Osteoblast (primary cell): Measurements from ENCODE around the gene LIG3. TPM values are rescaled to one million over a fixed set of nuclear protein-coding genes. Genes with fewer than 3 reads are reported as not detected.
A peak's percentile ranks its signal among the peaks of the same experiment; 100 is the strongest.
"Not testable (repeated sequence)": the region's sequence is repeated elsewhere in the genome, so short reads cannot be mapped to it uniquely, and the experiment has no call there.

Experiments
- DNase-seq: peaks from one replicate; pipeline ENCODE4 v3.0.0; 2011; ENCODE audit warnings: low spot score, mixed read lengths; ENCODE audit not compliant: insufficient read length; ENCODE audit errors: missing footprints
- H2AFZ ChIP-seq: 2 replicates; pipeline ENCODE4 v1.6.0; 2011; ENCODE audit warnings: mild to moderate bottlenecking, low read length
- H3K27ac ChIP-seq: 2 replicates; pipeline ENCODE4 v1.5.1; 2011; ENCODE audit warnings: mild to moderate bottlenecking, low read depth, low read length, moderate library complexity
- H3K27me3 ChIP-seq: 2 replicates; pipeline ENCODE4 v1.6.0; 2012; ENCODE audit warnings: mild to moderate bottlenecking, control low read depth, inconsistent platforms, low read length, moderate library complexity; ENCODE audit not compliant: insufficient read depth
- H3K36me3 ChIP-seq: 2 replicates; pipeline ENCODE4 v1.5.1; 2011; ENCODE audit warnings: mild to moderate bottlenecking, low read length, control low read depth, moderate library complexity; ENCODE audit not compliant: insufficient read depth
- H3K4me1 ChIP-seq: 2 replicates; pipeline ENCODE4 v1.5.1; 2011; ENCODE audit warnings: mild to moderate bottlenecking, low read length, control low read depth, moderate library complexity; ENCODE audit not compliant: insufficient read depth
- H3K4me2 ChIP-seq: 2 replicates; pipeline ENCODE4 v1.6.0; 2011; ENCODE audit warnings: mild to moderate bottlenecking, low read length; ENCODE audit not compliant: insufficient read depth
- H3K4me3 ChIP-seq: fragments of 200-600 bp; sonication (generic); 3 replicates; pipeline ENCODE4 v1.5.1; 2012; ENCODE audit warnings: mild to moderate bottlenecking, low read length, inconsistent platforms; ENCODE audit not compliant: insufficient read depth
- H3K79me2 ChIP-seq: 2 replicates; pipeline ENCODE4 v1.6.0; 2012; ENCODE audit warnings: mild to moderate bottlenecking, low read length, control low read depth, inconsistent platforms; ENCODE audit not compliant: insufficient read depth
- H3K9me3 ChIP-seq: 2 replicates; pipeline ENCODE4 v1.5.1; 2011; ENCODE audit warnings: low read depth, low read length, control low read depth
- H4K20me1 ChIP-seq: 2 replicates; pipeline ENCODE4 v1.6.0; 2012; ENCODE audit warnings: mild to moderate bottlenecking, low read length, control low read depth; ENCODE audit not compliant: insufficient read depth
- CTCF ChIP-seq: IDR thresholded peaks from 2 replicates; pipeline ENCODE4 v1.5.1; 2011; ENCODE audit warnings: mild to moderate bottlenecking, low read depth, low read length, moderate library complexity; ENCODE audit errors: extremely low read depth
- total RNA-seq: library from RNA; depleted of rRNA; stranded (reverse); fragments of >200 nt; gene quantifications from 2 replicates; pipeline ENCODE4 v1.2.3, GENCODE V29; 2012

The LIG3 gene
- total RNA-seq, 1 donor, result 26.1 TPM

DNA sequence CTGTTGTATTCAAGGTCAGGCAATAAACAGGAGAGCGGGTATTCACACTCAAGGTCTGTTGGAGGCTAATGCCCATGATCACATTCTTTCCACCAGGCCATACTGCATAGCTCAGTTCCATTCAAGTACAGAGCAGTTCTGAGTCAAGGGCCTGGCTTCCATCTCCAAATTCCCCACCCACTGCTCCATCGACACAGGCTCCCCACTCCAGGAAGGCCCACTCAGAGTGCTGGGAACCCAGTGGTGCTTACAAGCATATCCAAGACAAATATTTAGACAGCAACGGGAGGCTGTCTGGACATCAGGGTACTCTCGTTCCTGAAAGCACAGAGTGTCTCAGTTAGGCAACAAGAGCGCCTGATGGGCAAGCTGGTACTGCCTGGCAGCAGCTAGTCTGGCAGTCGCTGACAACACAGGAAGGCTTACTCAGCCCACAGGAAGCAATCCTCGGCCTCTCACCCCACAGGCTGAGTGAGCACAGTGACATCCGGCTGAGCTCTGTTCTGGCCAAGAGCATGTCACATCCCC is 42.3 kb downstream of the LIG3 start:
- H3K4me2 ChIP-seq, result peak overlapping the region; percentile 60
- peak overlapping the region; percentile 92 for H3K27ac ChIP-seq
- peaks cover 18% of the 10 kb centered on the region for H3K4me1 ChIP-seq
- H4K20me1 ChIP-seq, result no peaks in the 10 kb centered on the region
- peak; percentile 51 for TF ChIP-seq CTCF
- H3K4me3 ChIP-seq, result peak overlapping the region; percentile 16
- DNase-seq, result peak; percentile 95
- no peaks in the 10 kb centered on the region for H3K9me3 ChIP-seq
- H3K27me3 ChIP-seq, result no peaks in the 10 kb centered on the region
- H2AFZ ChIP-seq, result peak overlapping the region; percentile 77
- H3K79me2 ChIP-seq, result peaks cover 20% of the 10 kb centered on the region
- H3K36me3 ChIP-seq, result peaks cover 21% of the 10 kb centered on the region

- no peaks in the 10 kb centered on the region for H3K9me3 ChIP-seq
These were observed 43.2 kb downstream of the LIG3 start for GRCh38 chr17:35023538-35023937.

GRCh38 chr17:35025541-35025940 is 45.2 kb downstream of the LIG3 start:
- H3K36me3 ChIP-seq, result peaks cover 21% of the 10 kb centered on the region
- no peaks in the 10 kb centered on the region for H3K27me3 ChIP-seq
- no peaks in the 10 kb centered on the region for H3K9me3 ChIP-seq
- peaks cover 28% of the 10 kb centered on the region for H3K4me1 ChIP-seq
- DNase-seq, result no peak
- no peak for TF ChIP-seq CTCF
- peaks cover 9% of the 10 kb centered on the region for H3K79me2 ChIP-seq
- no peak overlapping the region for H3K27ac ChIP-seq
- no peaks in the 10 kb centered on the region for H4K20me1 ChIP-seq
- H2AFZ ChIP-seq, result no peak overlapping the region
- no peak overlapping the region for H3K4me3 ChIP-seq
- H3K4me2 ChIP-seq, result no peak overlapping the region

More at GRCh38 chr17:35023538-35023937, 43.2 kb downstream of the LIG3 start:
- Histone ChIP-seq H2AFZ (no peak overlapping the region), H4K20me1 (no peaks in the 10 kb centered on the region), H3K27me3 (no peaks in the 10 kb centered on the region), H3K4me1 (peaks cover 23% of the 10 kb centered on the region), H3K79me2 (peaks cover 16% of the 10 kb centered on the region), H3K27ac (peak overlapping the region; percentile 92), H3K4me2 (no peak overlapping the region), H3K36me3 (peaks cover 21% of the 10 kb centered on the region), H3K4me3 (no peak overlapping the region)
- no peak for TF ChIP-seq CTCF
- no peak for DNase-seq

DNA sequence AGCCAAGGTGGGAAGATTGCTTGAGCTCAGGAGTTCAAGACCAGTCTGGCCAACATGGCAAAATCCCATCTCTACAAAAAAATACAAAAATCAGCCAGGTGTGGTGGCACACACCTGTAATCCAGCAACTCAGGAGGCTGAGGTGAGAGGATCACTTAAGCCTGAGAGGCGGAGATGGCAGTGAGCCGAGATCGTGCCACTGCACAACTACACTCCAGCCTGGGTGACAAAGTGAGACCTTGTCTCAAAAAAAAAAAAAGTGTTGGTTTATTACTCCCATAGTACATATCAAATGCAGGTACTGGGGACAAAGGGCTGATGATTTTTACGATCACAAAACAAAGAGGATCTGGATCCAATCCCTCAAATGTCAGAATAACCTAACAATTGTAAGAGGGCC is 47.8 kb downstream of the LIG3 start:
- H3K4me3 ChIP-seq, H4K20me1 ChIP-seq, H3K4me2 ChIP-seq, H3K9me3 ChIP-seq, H3K27me3 ChIP-seq, H2AFZ ChIP-seq, H3K79me2 ChIP-seq, DNase-seq: not testable (repeated sequence)
- Histone ChIP-seq H3K4me1 (peaks cover 14% of the 10 kb centered on the region), H3K36me3 (peaks cover 14% of the 10 kb centered on the region), H3K27ac (peak overlapping the region; percentile 57)
